ENCODE results near the gene ADCY7.

The ADCY7 gene

GRCh38 chr16:50269061-50269705 lies 2.8 kb downstream of the ADCY7 start:
- no peak for DNase-seq

GRCh38 chr16:50269769-50270509 lies 3.6 kb downstream of the ADCY7 start:
- DNase-seq, result no peak

GRCh38 chr16:50270510-50271147 lies 4.3 kb downstream of the ADCY7 start:
- DNase-seq, result no peak

GRCh38 chr16:50271148-50272041 lies 5.0 kb downstream of the ADCY7 start:
- DNase-seq, result no peak

- DNase-seq, result no peak
Observed at GRCh38 chr16:50272111-50272571, 5.8 kb downstream of the ADCY7 start.

- no peak for DNase-seq
Observed at GRCh38 chr16:50272687-50273381, 6.5 kb downstream of the ADCY7 start.

GRCh38 chr16:50273382-50273690 lies 7.0 kb downstream of the ADCY7 start:
- DNase-seq, result no peak

GRCh38 chr16:50273888-50274325 lies 7.6 kb downstream of the ADCY7 start:
- DNase-seq, result no peak

GRCh38 chr16:50274326-50275097 lies 8.2 kb downstream of the ADCY7 start:
- DNase-seq, result no peak

- DNase-seq, result no peak
Observed at GRCh38 chr16:50275098-50275415, 8.7 kb downstream of the ADCY7 start.

- no peak for DNase-seq
Observed at GRCh38 chr16:50275428-50276325, 9.3 kb downstream of the ADCY7 start.

- DNase-seq, result no peak
Observed at GRCh38 chr16:50276326-50276640, 9.9 kb downstream of the ADCY7 start.

- DNase-seq, result no peak
Observed at GRCh38 chr16:50276801-50277555, 10.6 kb downstream of the ADCY7 start.

- no peak for DNase-seq
Observed at GRCh38 chr16:50278251-50278650, 11.9 kb downstream of the ADCY7 start.

GRCh38 chr16:50279504-50279865 lies 13.1 kb downstream of the ADCY7 start:
- no peak for DNase-seq

- DNase-seq, result no peak
Observed at GRCh38 chr16:50280932-50281331, 14.6 kb downstream of the ADCY7 start.

GRCh38 chr16:50281391-50282009 lies 15.1 kb downstream of the ADCY7 start:
- no peak for DNase-seq

GRCh38 chr16:50282010-50282538 lies 15.7 kb downstream of the ADCY7 start:
- DNase-seq, result no peak

GRCh38 chr16:50282955-50283631 lies 16.7 kb downstream of the ADCY7 start:
- DNase-seq, result no peak

All from COR-L47 (cell line).